DMS153 (cell line): ENCODE results near the gene CCDC60.
"Not testable (repeated sequence)": the region's sequence is repeated elsewhere in the genome, so short reads cannot be mapped to it uniquely, and the experiment has no call there.

Experiments used
- DNase-seq: peaks from one replicate; lab custom pipeline; 2025; lab: John Stamatoyannopoulos, UW

The CCDC60 gene

GRCh38 chr12:119338593-119339363, 4.2 kb downstream of the CCDC60 start:
- DNase-seq, result no peak

GRCh38 chr12:119340578-119340977, 6.0 kb downstream of the CCDC60 start:
- DNase-seq, result no peak

GRCh38 chr12:119341020-119341419, 6.5 kb downstream of the CCDC60 start:
- no peak for DNase-seq

GRCh38 chr12:119341988-119342387, 7.5 kb downstream of the CCDC60 start:
- no peak for DNase-seq

GRCh38 chr12:119343130-119343529, 8.6 kb downstream of the CCDC60 start:
- DNase-seq, result no peak

- peak; percentile 71 for DNase-seq
Observed at GRCh38 chr12:119354172-119354571, 19.6 kb downstream of the CCDC60 start.

GRCh38 chr12:119360366-119360765, 25.8 kb downstream of the CCDC60 start:
- not testable (repeated sequence) for DNase-seq

- DNase-seq, result no peak
Observed at GRCh38 chr12:119363037-119363436, 28.5 kb downstream of the CCDC60 start.

GRCh38 chr12:119363490-119363889, 29.0 kb downstream of the CCDC60 start:
- DNase-seq, result peak; percentile 19

- no peak for DNase-seq
Observed at GRCh38 chr12:119365451-119365850, 30.9 kb downstream of the CCDC60 start.

GRCh38 chr12:119366007-119366406, 31.5 kb downstream of the CCDC60 start:
- DNase-seq, result no peak

- DNase-seq, result no peak
Observed at GRCh38 chr12:119369161-119369560, 34.6 kb downstream of the CCDC60 start.

GRCh38 chr12:119369907-119370546, 35.5 kb downstream of the CCDC60 start:
- DNase-seq, result peak; percentile 91

GRCh38 chr12:119372540-119372939, 38.0 kb downstream of the CCDC60 start:
- peak; percentile 34 for DNase-seq

GRCh38 chr12:119373001-119373400, 38.5 kb downstream of the CCDC60 start:
- DNase-seq, result no peak

GRCh38 chr12:119373666-119374065, 39.1 kb downstream of the CCDC60 start:
- no peak for DNase-seq

GRCh38 chr12:119374635-119375034, 40.1 kb downstream of the CCDC60 start:
- no peak for DNase-seq

GRCh38 chr12:119375075-119375882, 40.8 kb downstream of the CCDC60 start:
- no peak for DNase-seq

GRCh38 chr12:119375883-119376190, 41.3 kb downstream of the CCDC60 start:
- no peak for DNase-seq

- no peak for DNase-seq
Observed at GRCh38 chr12:119378903-119379302, 44.4 kb downstream of the CCDC60 start.

GRCh38 chr12:119381471-119382235, 47.1 kb downstream of the CCDC60 start:
- no peak for DNase-seq

GRCh38 chr12:119383206-119383605, 48.7 kb downstream of the CCDC60 start:
- DNase-seq, result no peak
